Common myeloid progenitor, CD34-positive (primary cell): Measurements from ENCODE around the gene UGP2.

Source experiments
- CTCF ChIA-PET: fragments of 350-600 bp; sonication (Branson Sonifier 250); formaldehyde crosslinking; loops from one replicate; lab custom pipeline; 2021; ENCODE audit warnings: antibody characterized with exemption; lab: Charles Lee
- POLR2A ChIA-PET: fragments of 350-600 bp; sonication (Branson Sonifier 250); formaldehyde crosslinking; loops from one replicate; lab custom pipeline; 2021; ENCODE audit warnings: antibody characterized with exemption; lab: Charles Lee
- DNase-seq, 3 donors: peaks; one replicate each; pipeline versions ENCODE4 v3.0.0 to v3.0.0-alpha.2; 2013
- H3K27ac ChIP-seq, 2 experiments: 1 replicate in 1 of 2; 2 replicates in 1 of 2; pipeline ENCODE4 v1.7.0; 2013; ENCODE audit warnings: inconsistent platforms in 2 of 2, low read length in 2 of 2, mild to moderate bottlenecking in 2 of 2, low read depth in 1 of 2, moderate library complexity in 1 of 2; ENCODE audit not compliant: severe bottlenecking in 2 of 2, insufficient read depth in 1 of 2, poor library complexity in 1 of 2
- H3K27me3 ChIP-seq, 5 experiments: replicated peaks in 2 of 5; 1 replicate in 3 of 5; 2 replicates in 2 of 5; pipeline versions ENCODE4 v1.6.1 to v1.7.0; 2013; ENCODE audit warnings: low read length in 4 of 5, mild to moderate bottlenecking in 2 of 5, moderate library complexity in 2 of 5, inconsistent platforms in 1 of 5; ENCODE audit not compliant: insufficient read depth in 5 of 5, control insufficient read depth in 4 of 5
- H3K36me3 ChIP-seq, 4 experiments: 1 replicate in 2 of 4; 2 replicates in 2 of 4; pipeline versions ENCODE4 v1.6.1 to v1.7.0; 2013; ENCODE audit warnings: low read length in 3 of 4, control low read depth in 1 of 4, mild to moderate bottlenecking in 1 of 4; ENCODE audit not compliant: control insufficient read depth in 4 of 4, insufficient read depth in 4 of 4
- H3K4me1 ChIP-seq, 4 experiments: 1 replicate in 3 of 4; 2 replicates in 1 of 4; pipeline versions ENCODE4 v1.6.1 to v1.7.1; 2013; ENCODE audit warnings: low read length in 3 of 4, mild to moderate bottlenecking in 3 of 4, control low read depth in 1 of 4, inconsistent platforms in 1 of 4, moderate library complexity in 1 of 4; ENCODE audit not compliant: control insufficient read depth in 4 of 4, insufficient read depth in 4 of 4; ENCODE audit errors: control extremely low read depth in 1 of 4
- H3K4me3 ChIP-seq, 7 experiments: 1 replicate in 4 of 7; 2 replicates in 3 of 7; pipeline versions ENCODE4 v1.5.1 to v1.7.0; 2013; ENCODE audit warnings: mild to moderate bottlenecking in 7 of 7, low read length in 6 of 7, moderate library complexity in 6 of 7, inconsistent platforms in 2 of 7, low read depth in 2 of 7, control low read depth in 1 of 7; ENCODE audit not compliant: insufficient read depth in 4 of 7, control insufficient read depth in 1 of 7; ENCODE audit errors: extremely low read depth in 1 of 7
- H3K9me3 ChIP-seq, 5 experiments: 1 replicate in 4 of 5; 2 replicates in 1 of 5; pipeline versions ENCODE4 v1.6.1 to v1.7.1; 2013; ENCODE audit warnings: low read length in 4 of 5, mild to moderate bottlenecking in 2 of 5, inconsistent platforms in 1 of 5, low read depth in 1 of 5, moderate library complexity in 1 of 5; ENCODE audit not compliant: control insufficient read depth in 4 of 5, insufficient read depth in 2 of 5; ENCODE audit errors: control extremely low read depth in 1 of 5
- WGBS: methylation state at CpG from one replicate; pipeline ENCODE4 v1.1.5; 2013; ENCODE audit not compliant: insufficient coverage; 5-methylcytosine and 5-hydroxymethylcytosine counted together

Gene UGP2

GRCh38 chr2:63837036-63837594, 4.6 kb upstream of the UGP2 start:
- Histone ChIP-seq H3K4me3 (no peak overlapping the region), H3K4me1 (peaks cover 6 to 10% (median 8%) of the 10 kb centered on the region in 4 experiments), H3K27ac (no peak overlapping the region), H3K27me3 (no peaks in the 10 kb centered on the region), H3K9me3 (no peaks in the 10 kb centered on the region), H3K36me3 (no peaks in the 10 kb centered on the region)
- ChIA-PET POLR2A (no interaction called here), CTCF (no interaction called here)
- DNase-seq: no peak
- no CpG with 5 or more reads among the region's 2 CpGs for WGBS

- POLR2A ChIA-PET: interaction anchor here (0.5 to 3.6 kb wide), 8 partner anchors 8 to 178 kb away, joined by 3 to 43 read pairs (median 4); no protein-coding TSS in a partner anchor
- peak overlapping the region; percentile 76 to 97 (median 89) for H3K4me3 ChIP-seq
- no peaks in the 10 kb centered on the region for H3K36me3 ChIP-seq
- CTCF ChIA-PET: interaction anchor here (1.2 to 7.6 kb wide), 3 partner anchors 14 to 147 kb away, joined by 4 to 103 read pairs (median 19); no protein-coding TSS in a partner anchor
- H3K9me3 ChIP-seq: no peaks in the 10 kb centered on the region
- 28% methylated on average over 20 of the region's 24 CpGs for WGBS
- peaks cover 19 to 36% (median 26%) of the 10 kb centered on the region in 4 experiments for H3K4me1 ChIP-seq
- H3K27me3 ChIP-seq: no peaks in the 10 kb centered on the region
- H3K27ac ChIP-seq: peak overlapping the region; percentile 79 to 93
- DNase-seq: peak in 1 of 3 donors; percentile 74
Measured at GRCh38 chr2:63840081-63840784, 1.5 kb upstream of the UGP2 start.

DNA sequence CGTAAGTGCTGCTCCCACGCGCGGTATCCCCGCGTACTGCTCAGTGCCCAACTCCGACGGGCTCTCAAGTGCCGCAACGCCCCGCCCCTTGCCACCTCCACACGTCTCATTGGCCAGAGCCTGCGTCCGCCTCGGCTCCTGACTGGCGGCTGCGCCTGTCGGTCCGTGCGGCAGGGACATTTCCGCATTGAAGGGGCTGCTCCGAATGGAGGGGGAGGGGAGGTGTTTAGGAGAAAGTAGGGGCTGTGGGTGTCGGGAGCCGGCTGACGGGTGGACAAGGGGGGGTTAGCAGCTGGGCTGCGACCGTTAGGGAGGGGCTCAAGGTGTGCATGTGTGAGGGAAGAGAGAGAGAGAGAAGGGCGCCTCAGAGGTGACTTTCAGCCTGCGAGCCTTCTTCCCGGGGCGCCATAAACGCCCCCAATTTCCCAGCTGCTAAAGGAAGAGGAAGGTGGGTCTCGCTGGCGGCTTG, 877 bp upstream of the UGP2 start:
- ChIA-PET CTCF (interaction anchor here (1.2 to 7.6 kb wide), 3 partner anchors 14 to 148 kb away, joined by 4 to 103 read pairs (median 19); no protein-coding TSS in a partner anchor), POLR2A (interaction anchor here (0.7 to 3.6 kb wide), 10 partner anchors 9 to 253 kb away, joined by 3 to 43 read pairs (median 4); partner anchors contain the start of gene WDPCP)
- peaks cover 0 to 3% (median 0%) of the 10 kb centered on the region in 4 experiments for H3K36me3 ChIP-seq
- peak overlapping the region; percentile 76 to 97 (median 96) for H3K4me3 ChIP-seq
- peak; percentile 99 to 100 (median 99) for DNase-seq
- no peaks in the 10 kb centered on the region for H3K9me3 ChIP-seq
- under 1% methylated on average over 25 of the region's 34 CpGs for WGBS
- H3K27ac ChIP-seq: peak overlapping the region; percentile 79 to 93
- H3K4me1 ChIP-seq: peaks cover 22 to 41% (median 26%) of the 10 kb centered on the region in 4 experiments
- H3K27me3 ChIP-seq: no peaks in the 10 kb centered on the region

DNA sequence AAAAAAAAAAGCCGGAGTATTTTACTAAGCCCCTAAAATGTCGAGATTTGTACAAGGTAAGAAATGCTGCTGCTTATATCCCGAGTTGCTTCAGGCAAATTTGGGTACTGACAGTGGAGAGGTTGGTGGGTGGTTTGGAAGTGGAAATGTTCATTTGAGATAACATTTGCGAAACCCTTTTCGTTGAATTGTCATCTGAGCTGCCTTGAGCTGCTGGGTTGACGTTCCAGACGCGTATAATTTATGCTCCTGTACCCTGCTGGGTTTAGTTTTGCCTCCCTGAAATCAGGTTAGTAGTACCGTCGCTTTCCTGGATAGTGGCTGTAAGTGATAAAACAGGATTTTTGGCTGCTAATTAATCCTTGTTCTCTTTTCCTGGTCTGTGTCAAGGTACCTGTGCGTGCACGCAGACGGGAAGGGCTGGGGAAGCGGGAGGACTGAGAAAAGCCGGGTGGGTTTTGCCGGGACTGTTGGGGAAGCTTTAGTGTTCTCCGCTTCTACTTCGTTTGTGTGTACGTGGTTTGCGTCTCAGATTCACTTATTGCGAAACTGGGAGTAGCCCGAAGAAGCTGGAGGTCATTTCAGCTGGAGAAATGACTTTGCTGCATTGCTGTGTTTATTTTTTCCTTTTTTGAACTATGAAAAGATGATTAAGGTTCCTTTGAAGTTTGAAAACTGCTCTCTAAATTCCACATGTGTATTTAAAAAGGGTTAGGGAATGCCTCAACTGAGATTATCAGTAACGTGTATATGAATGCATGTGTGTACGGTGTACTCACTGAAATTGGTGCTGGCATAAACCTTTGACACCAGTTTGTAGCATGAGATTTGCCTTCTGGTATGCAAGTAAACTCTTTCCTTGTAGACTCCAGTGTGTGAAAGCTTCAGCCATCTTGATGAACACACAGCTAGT, 709 bp downstream of the UGP2 start:
- H3K36me3 ChIP-seq: peaks cover 0 to 5% (median 0%) of the 10 kb centered on the region in 4 experiments
- WGBS: 0% methylated on average over 21 of the region's 24 CpGs
- H3K4me1 ChIP-seq: peaks cover 26 to 48% (median 28%) of the 10 kb centered on the region in 4 experiments
- peak overlapping the region; percentile 79 to 93 for H3K27ac ChIP-seq
- H3K4me3 ChIP-seq: peak overlapping the region; percentile 48 to 97 (median 89)
- H3K27me3 ChIP-seq: no peaks in the 10 kb centered on the region
- no peaks in the 10 kb centered on the region for H3K9me3 ChIP-seq
- DNase-seq: peak; percentile 36 to 77 (median 65)
- ChIA-PET CTCF (interaction anchor here (0.7 to 7.6 kb wide), 4 partner anchors 12 to 143 kb away, joined by 4 to 103 read pairs (median 16); no protein-coding TSS in a partner anchor), POLR2A (interaction anchor here (1.1 to 3.6 kb wide), 6 partner anchors 12 to 254 kb away, joined by 3 to 43 read pairs (median 6); partner anchors contain the start of gene WDPCP)

DNA sequence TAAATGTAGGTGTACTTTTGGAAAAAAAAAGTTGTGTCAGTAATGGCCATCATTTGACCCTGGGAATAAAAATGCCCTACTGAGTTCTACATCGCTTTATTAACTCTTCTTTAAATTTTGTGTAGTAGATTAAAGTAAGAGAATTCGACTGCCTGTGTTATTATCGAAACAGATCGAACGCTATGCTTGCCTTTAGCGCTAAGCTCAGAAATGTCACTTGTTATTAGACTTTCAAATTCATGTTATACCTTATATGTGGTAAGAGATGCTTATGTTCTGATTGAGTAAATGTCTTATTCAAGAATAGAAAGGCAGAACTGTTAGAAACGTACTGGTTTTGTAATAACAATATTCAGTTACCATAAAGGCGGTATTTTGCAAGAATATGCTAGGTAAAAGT, 1.4 kb downstream of the UGP2 start:
- H3K27ac ChIP-seq: peak overlapping the region in 1 of 2 experiments; percentile 93

DNA sequence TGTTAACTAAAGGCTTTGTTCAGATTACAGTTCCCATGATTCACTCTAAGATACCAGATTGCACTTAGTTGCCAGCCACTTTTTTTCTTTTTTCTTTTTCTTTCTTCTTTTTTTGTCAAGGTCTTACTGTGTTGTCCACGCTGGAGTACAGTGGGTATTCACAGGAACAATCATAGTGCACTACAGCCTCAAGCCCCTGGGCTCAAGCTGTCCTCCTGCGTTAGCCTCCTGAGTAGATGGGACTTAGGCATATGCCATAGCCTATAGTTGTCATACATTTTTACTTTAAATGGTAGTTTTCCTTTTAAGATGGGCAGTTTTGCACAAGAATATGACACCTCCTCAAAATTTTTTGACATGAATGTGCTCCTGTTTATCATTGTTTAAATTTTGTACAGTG, 2.1 kb downstream of the UGP2 start:
- CTCF ChIA-PET: interaction anchor here (0.6 to 7.6 kb wide), 3 partner anchors 11 to 352 kb away, joined by 4 to 103 read pairs (median 11); no protein-coding TSS in a partner anchor
- peaks cover 0 to 11% (median 0%) of the 10 kb centered on the region in 4 experiments for H3K36me3 ChIP-seq
- no peaks in the 10 kb centered on the region for H3K27me3 ChIP-seq
- no peak for DNase-seq
- H3K4me3 ChIP-seq: peak overlapping the region in 5 of 7 experiments; percentile 13 to 97 (median 87)
- peaks cover 0 to 4% (median 0%) of the 10 kb centered on the region in 5 experiments for H3K9me3 ChIP-seq
- H3K4me1 ChIP-seq: peaks cover 26 to 48% (median 28%) of the 10 kb centered on the region in 4 experiments
- 100% methylated on average over 1 of the region's 2 CpGs for WGBS
- POLR2A ChIA-PET: no interaction called here
- no peak overlapping the region for H3K27ac ChIP-seq

More for the DNA sequence above, 1.4 kb downstream of the UGP2 start:
- Histone ChIP-seq H3K4me3 (peak overlapping the region in 6 of 7 experiments; percentile 76 to 97 (median 92)), H3K9me3 (peaks cover 0 to 4% (median 0%) of the 10 kb centered on the region in 5 experiments), H3K36me3 (peaks cover 0 to 9% (median 0%) of the 10 kb centered on the region in 4 experiments), H3K27me3 (no peaks in the 10 kb centered on the region), H3K4me1 (peaks cover 26 to 48% (median 28%) of the 10 kb centered on the region in 4 experiments)
- WGBS: 100% methylated on average over 3 of the region's 8 CpGs
- no peak for DNase-seq
- ChIA-PET CTCF (interaction anchor here (0.6 to 7.6 kb wide), 4 partner anchors 11 to 351 kb away, joined by 4 to 103 read pairs (median 8); no protein-coding TSS in a partner anchor), POLR2A (interaction anchor here (3.6 kb wide), 1 partner anchor 11 kb away, joined by 43 read pairs; no protein-coding TSS in a partner anchor)
